Fibroblast of lung (primary cell): Measurements from ENCODE around the gene SDCBP2. TPM values are rescaled to one million over a fixed set of nuclear protein-coding genes. Genes with fewer than 3 reads are reported as not detected.

ENCODE experiments used
- DNase-seq, 2 donors: peaks; one replicate each; pipeline versions ENCODE4 v3.0.0 to v3.0.0-alpha.2; 2010; ENCODE audit warnings: low read depth in 2 of 2
- H2AFZ ChIP-seq: 2 replicates; pipeline ENCODE4 v1.5.1; 2012; ENCODE audit warnings: low read length, control low read depth, inconsistent platforms
- H3K27ac ChIP-seq: 2 replicates; pipeline ENCODE4 v1.5.1; 2011; ENCODE audit warnings: low read length, control low read depth; ENCODE audit not compliant: insufficient read depth
- H3K27me3 ChIP-seq: 2 replicates; pipeline ENCODE4 v1.5.1; 2011; ENCODE audit warnings: mild to moderate bottlenecking, low read length; ENCODE audit not compliant: control insufficient read depth, insufficient read depth
- H3K36me3 ChIP-seq: 2 replicates; pipeline ENCODE4 v1.5.1; 2011; ENCODE audit warnings: low read length; ENCODE audit not compliant: control insufficient read depth, insufficient read depth
- H3K4me1 ChIP-seq: 2 replicates; pipeline ENCODE4 v1.5.1; 2011; ENCODE audit warnings: low read length; ENCODE audit not compliant: control insufficient read depth, insufficient read depth; ENCODE audit errors: extremely low read depth
- H3K4me2 ChIP-seq: 2 replicates; pipeline ENCODE4 v1.5.1; 2011; ENCODE audit warnings: low read length, control low read depth; ENCODE audit not compliant: insufficient read depth; ENCODE audit errors: extremely low read depth
- H3K4me3 ChIP-seq, 4 experiments: fragments of 200-600 bp in 1 of 4; sonication (generic) in 1 of 4; replicated peaks in 1 of 4; 2 replicates each; pipeline ENCODE4 v1.5.1; 2011 to 2016; ENCODE audit warnings: low read length in 4 of 4, low read depth in 3 of 4, mild to moderate bottlenecking in 3 of 4, control low read depth in 2 of 4, inconsistent platforms in 1 of 4, mixed read lengths in 1 of 4; ENCODE audit not compliant: insufficient read depth in 1 of 4; ENCODE audit errors: control extremely low read depth in 1 of 4
- H3K79me2 ChIP-seq: 2 replicates; pipeline ENCODE4 v1.5.1; 2012; ENCODE audit warnings: mild to moderate bottlenecking, low read length, inconsistent platforms; ENCODE audit not compliant: control insufficient read depth, insufficient read depth
- H3K9ac ChIP-seq: 2 replicates; pipeline ENCODE4 v1.5.1; 2011; ENCODE audit warnings: mild to moderate bottlenecking, low read length, control low read depth; ENCODE audit not compliant: insufficient read depth
- H3K9me3 ChIP-seq: 2 replicates; pipeline ENCODE4 v1.5.1; 2012; ENCODE audit warnings: low read depth, low read length; ENCODE audit not compliant: control insufficient read depth, insufficient read depth
- H4K20me1 ChIP-seq: 2 replicates; pipeline ENCODE4 v1.5.1; 2011; ENCODE audit warnings: low read length; ENCODE audit not compliant: control insufficient read depth, insufficient read depth; ENCODE audit errors: extremely low read depth
- CTCF ChIP-seq, 2 donors: IDR thresholded peaks in 1 of 2; conservative IDR thresholded peaks in 1 of 2; 1 replicate in 1 of 2; 2 replicates in 1 of 2; pipeline ENCODE4 v1.5.1; 2011 to 2012; ENCODE audit warnings: low read length in 2 of 2, control low read depth in 1 of 2, inconsistent platforms in 1 of 2, low read depth in 1 of 2, mild to moderate bottlenecking in 1 of 2
- EZH2 ChIP-seq: IDR thresholded peaks from 2 replicates; pipeline ENCODE4 v1.5.1; 2012; ENCODE audit warnings: low read length, control low read depth, mild to moderate bottlenecking; ENCODE audit errors: missing control alignments
- polyA plus RNA-seq, 2 donors: library from polyadenylated mRNA; depleted of rRNA in 1 of 2; stranded (reverse) in 1 of 2; unstranded in 1 of 2; fragments of >200 nt; gene quantifications; 2 replicates each; pipeline ENCODE4 v1.2.1, GENCODE V29; 2011 to 2012; ENCODE audit warnings: missing spikeins in 1 of 2
- total RNA-seq: library from RNA; depleted of rRNA; stranded (reverse); fragments of >200 nt; gene quantifications from 2 replicates; pipeline ENCODE4 v1.2.1, GENCODE V29; 2014

SDCBP2 gene
- total and polyA plus RNA-seq, 2 donors (not counting 1 experiment from before 2014, with no cell fraction given) = 0.78 to 2.1 TPM

- no peak overlapping the region for H3K9ac ChIP-seq
- H3K36me3 ChIP-seq = peaks cover 4% of the 10 kb centered on the region
- H3K27ac ChIP-seq = peak overlapping the region; percentile 15
- H2AFZ ChIP-seq = no peak overlapping the region
- peaks cover 23% of the 10 kb centered on the region for H3K79me2 ChIP-seq
- no peak overlapping the region for H3K4me3 ChIP-seq
- H3K4me1 ChIP-seq = peaks cover 18% of the 10 kb centered on the region
- TF ChIP-seq EZH2 = no peak
- TF ChIP-seq CTCF (conservative IDR thresholded peaks at IDR 0.05 in 1 of 2, IDR thresholded peaks at IDR 0.05 in 1 of 2; ENCODE audit: low read depth in 1 of 2, low read length in 2 of 2) = no peak
- H3K27me3 ChIP-seq = no peaks in the 10 kb centered on the region
- H4K20me1 ChIP-seq = no peaks in the 10 kb centered on the region
- DNase-seq = peak; percentile 54 to 69
- no peak overlapping the region for H3K4me2 ChIP-seq
- H3K9me3 ChIP-seq = no peaks in the 10 kb centered on the region
Observed at GRCh38 chr20:1370548-1371110, 41.7 kb upstream of the SDCBP2 start.

GRCh38 chr20:1369970-1370369, 41.0 kb upstream of the SDCBP2 start:
- Histone ChIP-seq H3K79me2 (peaks cover 23% of the 10 kb centered on the region), H3K4me1 (peaks cover 18% of the 10 kb centered on the region), H3K27ac (peak overlapping the region; percentile 9)

More at GRCh38 chr20:1369970-1370369, 41.0 kb upstream of the SDCBP2 start:
- no peak for DNase-seq
- H3K4me3 ChIP-seq = no peak overlapping the region
- peaks cover 4% of the 10 kb centered on the region for H3K36me3 ChIP-seq
- H3K27me3 ChIP-seq = no peaks in the 10 kb centered on the region
- H4K20me1 ChIP-seq = no peaks in the 10 kb centered on the region
- H2AFZ ChIP-seq = no peak overlapping the region
- TF ChIP-seq CTCF (conservative IDR thresholded peaks at IDR 0.05 in 1 of 2, IDR thresholded peaks at IDR 0.05 in 1 of 2; ENCODE audit: low read depth in 1 of 2, low read length in 2 of 2) (no peak), EZH2 (no peak)
- no peak overlapping the region for H3K4me2 ChIP-seq
- H3K9ac ChIP-seq = no peak overlapping the region
- no peaks in the 10 kb centered on the region for H3K9me3 ChIP-seq
